Stimulated activated CD8-positive, alpha-beta memory T cell treated with anti-CD3 and anti-CD28 coated beads, Interleukin-7, amount 100 ng/mL, for 48 hours (primary cell): ENCODE results near the gene MAGI2.

Experiments used
- DNase-seq, 2 donors: peaks; one replicate each; pipeline ENCODE4 v3.0.0-alpha.2; 2020; ENCODE audit warnings: low read depth in 1 of 2; ENCODE audit errors: extremely low read depth in 1 of 2

Gene MAGI2

GRCh38 chr7:78684201-78684600 lies 769.3 kb downstream of the MAGI2 start:
- DNase-seq = no peak

- no peak for DNase-seq
Measured at GRCh38 chr7:78683566-78683965, 769.9 kb downstream of the MAGI2 start.

DNA sequence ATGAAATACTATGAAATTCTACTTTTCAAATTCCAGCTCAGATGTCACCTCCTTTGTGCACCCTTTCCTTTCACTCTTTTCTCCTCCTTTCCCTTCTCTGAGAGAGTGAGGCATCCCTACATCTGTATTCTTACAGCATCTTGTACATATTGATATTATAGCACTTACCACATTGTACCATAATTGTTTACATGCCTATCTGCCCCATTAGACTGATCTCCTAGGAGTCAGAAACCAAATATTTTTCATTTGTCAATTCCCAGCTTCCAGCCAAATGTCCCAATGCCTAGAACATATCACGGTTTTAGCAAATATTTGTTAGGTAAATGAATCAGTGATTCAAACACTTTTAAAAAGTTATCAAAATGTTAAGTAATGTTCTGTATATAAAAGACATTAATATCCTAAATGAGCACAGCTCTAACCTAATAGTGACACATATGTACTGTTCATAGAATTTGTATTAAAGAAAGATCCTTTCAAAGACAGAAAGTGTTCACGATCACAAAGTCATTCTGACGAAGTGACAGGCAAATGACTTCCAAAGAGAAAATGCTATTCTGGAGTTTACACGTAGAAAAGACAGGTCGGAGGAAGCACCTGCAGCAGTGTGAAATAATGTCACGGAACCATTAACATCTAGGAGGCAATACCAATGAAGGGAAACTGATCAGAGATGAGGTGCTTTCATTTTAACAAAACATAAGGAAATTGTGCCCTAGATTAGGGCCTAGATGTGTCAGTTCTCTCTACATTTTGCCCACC lies 774.2 kb downstream of the MAGI2 start:
- no peak for DNase-seq

GRCh38 chr7:78677391-78677790 lies 776.1 kb downstream of the MAGI2 start:
- no peak for DNase-seq

- DNase-seq = no peak
Measured at GRCh38 chr7:78675511-78675910, 778.0 kb downstream of the MAGI2 start.

- no peak for DNase-seq
Measured at GRCh38 chr7:78673272-78673671, 780.2 kb downstream of the MAGI2 start.

DNA sequence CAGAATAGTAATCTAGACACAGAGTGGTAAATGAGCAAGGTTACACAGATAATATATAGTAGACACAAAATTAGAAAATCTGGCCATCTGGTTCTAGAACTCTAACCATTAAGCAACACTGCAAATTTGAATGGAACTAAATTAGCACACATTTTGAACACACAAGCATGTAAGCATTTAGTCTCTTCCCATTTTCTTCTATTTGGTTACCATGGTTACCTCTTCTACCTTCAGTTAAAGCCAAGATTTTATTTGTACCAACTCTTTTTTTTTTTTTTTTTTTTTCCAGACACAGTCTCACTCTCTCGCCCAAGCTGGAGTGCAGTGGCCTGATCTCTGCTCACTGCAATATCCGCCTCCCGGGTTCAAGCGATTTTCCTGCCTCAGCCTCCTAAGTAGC lies 790.5 kb downstream of the MAGI2 start:
- no peak for DNase-seq

DNA sequence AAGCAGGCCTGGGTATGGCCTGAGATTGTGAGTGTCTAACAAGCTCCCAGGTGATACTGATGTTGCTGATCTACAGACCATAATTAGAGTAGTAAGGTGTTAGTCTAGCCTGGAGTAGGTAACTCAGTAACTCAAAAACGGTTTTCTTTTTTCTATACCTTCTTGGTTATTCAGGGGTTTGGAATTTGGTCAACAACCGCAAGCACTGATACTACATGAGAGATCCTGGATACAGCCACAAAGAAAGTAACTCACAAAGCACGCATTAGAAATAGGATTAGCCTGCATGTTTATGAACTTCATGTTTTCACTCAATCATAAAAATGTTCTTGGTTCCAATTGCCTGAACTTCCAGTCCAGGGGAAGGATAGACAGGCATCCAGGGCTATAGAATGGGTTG lies 803.5 kb downstream of the MAGI2 start:
- DNase-seq = no peak

DNA sequence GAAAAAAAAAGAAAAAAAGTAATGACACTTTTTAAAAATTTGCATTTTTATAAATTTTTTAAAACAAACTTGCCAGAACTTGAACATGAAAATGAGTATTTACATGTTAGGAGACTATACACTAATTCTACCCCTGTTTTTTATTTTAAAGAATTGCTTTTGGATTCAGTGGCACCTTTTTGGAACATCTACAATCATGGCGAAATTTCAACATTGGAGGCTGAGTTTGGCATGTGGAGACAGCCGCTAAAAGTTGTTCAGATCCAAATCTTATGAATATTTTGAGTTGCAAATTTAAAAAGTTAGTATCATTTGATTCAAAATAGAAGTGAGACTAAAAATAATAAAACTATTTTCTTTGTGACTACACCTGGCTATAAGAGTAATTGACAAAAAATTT lies 804.2 kb downstream of the MAGI2 start:
- no peak for DNase-seq

DNA sequence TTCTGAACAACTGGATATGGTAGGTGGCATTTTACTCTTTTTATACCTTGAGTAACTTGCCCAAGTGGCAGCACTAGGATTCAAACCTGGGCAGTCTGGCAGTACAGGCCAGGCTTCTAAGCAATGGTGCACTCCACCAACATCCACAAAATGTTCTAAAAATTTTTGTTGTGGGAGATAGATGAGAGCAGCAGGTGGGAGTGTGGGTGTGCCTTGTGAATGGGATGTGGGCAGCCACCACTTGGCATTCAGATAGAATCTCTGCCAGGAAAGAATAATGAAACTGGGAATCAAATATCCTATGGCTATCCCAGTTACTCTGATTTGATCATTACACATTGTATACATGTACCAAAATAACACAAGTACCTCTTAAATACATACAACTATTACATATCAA lies 810.7 kb downstream of the MAGI2 start:
- DNase-seq = no peak

GRCh38 chr7:78638364-78638763 lies 815.1 kb downstream of the MAGI2 start:
- no peak for DNase-seq

DNA sequence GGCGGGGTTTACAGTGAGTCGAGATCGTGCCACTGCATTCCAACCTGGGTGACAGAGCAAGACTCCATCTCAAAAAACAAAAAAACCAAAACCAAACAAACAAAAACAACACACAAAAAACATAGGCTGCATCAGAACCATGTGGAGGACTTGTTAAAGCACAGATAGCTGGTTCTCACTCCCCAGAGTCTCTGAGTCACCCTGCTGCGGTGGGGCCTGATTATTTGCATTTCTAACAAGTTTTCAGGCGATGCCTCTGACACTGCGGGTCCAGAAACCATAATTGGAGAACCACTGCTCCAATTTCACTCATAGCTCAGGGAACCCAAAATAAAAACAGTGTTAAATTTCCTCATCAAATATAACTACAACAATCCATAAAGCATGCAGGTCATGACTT lies 816.7 kb downstream of the MAGI2 start:
- DNase-seq = no peak

DNA sequence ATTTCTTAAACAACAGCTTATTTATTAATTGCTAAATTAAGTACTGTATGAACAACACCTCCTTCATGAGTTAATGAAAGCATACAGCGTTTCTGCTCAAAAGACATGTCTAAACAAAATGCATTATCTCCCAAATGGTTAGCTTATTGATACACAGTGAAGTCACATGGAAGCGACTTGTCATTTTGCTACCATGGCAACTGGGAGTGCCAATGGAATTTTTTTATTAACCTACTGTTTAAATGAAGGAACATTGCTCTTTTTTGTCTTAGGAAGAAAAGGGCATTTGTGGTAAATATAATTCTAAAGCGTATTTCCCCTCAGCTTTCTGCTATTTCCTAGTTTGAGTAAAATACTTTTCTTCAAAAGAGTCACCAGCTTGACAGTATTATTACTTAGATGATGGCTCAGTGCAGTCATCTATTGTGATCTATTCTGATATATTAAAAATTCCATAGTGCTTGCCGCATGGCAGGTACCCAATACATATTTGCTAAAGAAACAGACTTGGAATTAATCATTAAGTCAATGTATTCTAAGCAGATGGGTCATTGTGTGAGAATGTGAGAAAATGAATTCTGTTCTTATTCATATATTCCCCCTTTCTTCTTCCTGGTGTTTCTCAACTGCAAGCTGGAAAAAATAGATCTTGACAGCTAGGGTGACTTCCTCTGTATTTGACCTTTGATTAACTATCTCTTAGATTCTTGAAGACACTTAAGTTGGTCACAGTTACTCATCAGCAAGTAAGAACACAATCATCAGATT lies 818.3 kb downstream of the MAGI2 start:
- DNase-seq = no peak

GRCh38 chr7:78634093-78634492 lies 819.4 kb downstream of the MAGI2 start:
- no peak for DNase-seq

DNA sequence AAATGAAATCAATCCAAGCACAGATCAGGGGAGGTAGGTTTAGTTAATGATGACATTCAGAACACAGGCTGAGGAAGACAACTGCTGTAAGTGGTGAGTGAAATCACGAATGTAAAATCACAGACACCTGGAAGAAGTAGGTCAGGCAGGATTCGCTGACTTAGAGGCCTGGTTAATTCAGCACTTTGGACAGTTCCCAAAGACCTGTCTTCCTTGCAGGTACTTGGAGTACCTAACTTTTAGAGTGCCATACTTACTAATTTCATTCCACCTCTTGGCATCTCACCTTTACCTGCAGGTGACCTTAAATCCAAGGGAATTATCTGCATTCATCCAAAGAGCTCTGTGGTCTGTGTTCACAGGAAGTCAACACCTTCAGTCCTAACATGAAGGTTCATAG lies 832.5 kb downstream of the MAGI2 start:
- DNase-seq = no peak

DNA sequence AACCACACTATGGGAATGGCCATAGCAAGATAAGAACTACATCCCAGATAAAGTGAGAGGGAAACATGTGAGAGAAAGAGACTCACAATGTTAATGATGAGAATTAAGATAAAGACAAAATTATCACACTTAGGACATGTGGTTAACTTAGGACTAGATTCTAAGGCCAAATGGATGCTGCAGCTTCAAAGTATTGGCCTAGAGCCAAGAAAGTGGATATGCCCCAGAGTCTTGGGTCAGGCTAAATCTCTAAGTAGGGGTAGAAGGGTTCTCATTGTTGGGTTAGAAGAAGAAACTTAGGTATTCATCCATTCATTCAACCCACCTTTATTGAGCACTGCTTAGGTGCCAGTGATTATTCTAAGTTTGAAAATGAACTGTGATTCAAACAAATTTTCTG lies 836.9 kb downstream of the MAGI2 start:
- DNase-seq = no peak

GRCh38 chr7:78609281-78609680 lies 844.2 kb downstream of the MAGI2 start:
- no peak for DNase-seq

- DNase-seq = no peak
Measured at GRCh38 chr7:78607099-78607498, 846.4 kb downstream of the MAGI2 start.

- no peak for DNase-seq
Measured at GRCh38 chr7:78605119-78605518, 848.3 kb downstream of the MAGI2 start.

- DNase-seq = no peak
Measured at GRCh38 chr7:78601728-78602127, 851.7 kb downstream of the MAGI2 start.

DNA sequence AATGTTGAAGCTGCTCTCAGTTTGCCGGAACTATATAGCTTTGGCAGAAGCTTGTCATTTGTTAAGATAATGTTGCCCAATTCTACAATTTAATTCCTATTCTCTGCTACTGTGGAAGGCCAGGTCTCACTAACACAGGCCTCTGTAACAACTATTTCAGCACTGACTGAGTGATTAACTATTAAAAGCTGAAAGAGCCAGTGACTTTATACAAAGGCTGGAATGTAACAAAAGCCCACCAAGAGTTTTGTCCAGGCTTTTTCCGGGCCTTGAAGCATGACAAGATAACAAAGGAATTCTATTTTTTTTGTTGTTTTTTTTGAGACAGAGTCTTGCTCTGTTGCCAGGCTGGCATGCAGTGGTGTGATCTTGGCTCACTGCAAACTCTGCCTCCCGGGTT lies 859.3 kb downstream of the MAGI2 start:
- no peak for DNase-seq

DNA sequence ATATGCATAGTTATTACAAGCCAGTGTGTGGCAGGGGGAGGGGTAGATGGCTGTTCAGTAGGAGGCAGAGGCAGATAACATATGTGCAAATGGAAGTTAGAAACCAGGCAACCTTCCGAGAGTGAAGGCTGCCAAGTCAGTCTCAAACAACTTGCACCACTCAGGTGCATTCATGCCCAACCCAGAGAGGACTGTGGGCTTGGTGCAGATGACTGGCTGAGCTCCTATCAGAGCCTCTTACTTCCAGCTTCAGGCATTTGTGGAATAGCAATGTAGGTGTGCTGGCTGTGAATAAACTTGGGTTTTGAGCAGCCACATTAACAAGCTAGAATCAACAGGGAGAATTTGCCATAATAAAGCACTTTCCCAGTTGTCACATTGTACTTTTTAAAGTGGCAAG lies 865.1 kb downstream of the MAGI2 start:
- no peak for DNase-seq
